Liver (tissue), 9 donors: ENCODE measurements around the gene ERN1. TPM values are rescaled to one million over a fixed set of nuclear protein-coding genes. Genes with fewer than 3 reads are reported as not detected.

Experiments used
- DNase-seq: peaks from one replicate; pipeline ENCODE4 v3.0.0-alpha.2; 2017; ENCODE audit warnings: low spot score
- H3K27ac ChIP-seq, 2 donors: one replicate each; pipeline ENCODE4 v1.7.0; 2013; ENCODE audit warnings: inconsistent platforms in 2 of 2, low read length in 2 of 2, control low read depth in 1 of 2, low read depth in 1 of 2, mild to moderate bottlenecking in 1 of 2
- H3K27me3 ChIP-seq, 4 donors: one replicate each; pipeline versions ENCODE4 v1.6.1 to v1.7.0; 2013; ENCODE audit warnings: low read length in 3 of 4, inconsistent platforms in 1 of 4, mild to moderate bottlenecking in 1 of 4, moderate library complexity in 1 of 4; ENCODE audit not compliant: control insufficient read depth in 4 of 4, insufficient read depth in 4 of 4
- H3K36me3 ChIP-seq, 4 donors: one replicate each; pipeline versions ENCODE4 v1.6.1 to v1.7.0; 2013; ENCODE audit warnings: low read length in 3 of 4, mild to moderate bottlenecking in 3 of 4, low read depth in 1 of 4, moderate library complexity in 1 of 4; ENCODE audit not compliant: control insufficient read depth in 4 of 4, insufficient read depth in 3 of 4
- H3K4me1 ChIP-seq, 4 donors: one replicate each; pipeline versions ENCODE4 v1.6.1 to v1.7.0; 2013; ENCODE audit warnings: low read length in 3 of 4, mild to moderate bottlenecking in 3 of 4, moderate library complexity in 1 of 4; ENCODE audit not compliant: control insufficient read depth in 4 of 4, insufficient read depth in 4 of 4
- H3K4me3 ChIP-seq, 3 donors: one replicate each; pipeline versions ENCODE4 v1.6.1 to v1.7.0; 2013; ENCODE audit warnings: low read length in 3 of 3, control low read depth in 1 of 3, low read depth in 1 of 3, mild to moderate bottlenecking in 1 of 3
- H3K9ac ChIP-seq, 2 donors: one replicate each; pipeline ENCODE4 v1.7.0; 2013; ENCODE audit warnings: low read length in 2 of 2, mild to moderate bottlenecking in 2 of 2, moderate library complexity in 2 of 2, control low read depth in 1 of 2, low read depth in 1 of 2
- H3K9me3 ChIP-seq, 4 donors: one replicate each; pipeline versions ENCODE4 v1.6.1 to v1.7.0; 2013; ENCODE audit warnings: low read length in 3 of 4; ENCODE audit not compliant: control insufficient read depth in 4 of 4
- EGR1 ChIP-seq, 2 donors: IDR thresholded peaks; 2 replicates each; pipeline ENCODE4 v1.6.1; 2016 to 2018; ENCODE audit warnings: antibody characterized with exemption in 2 of 2, low read depth in 2 of 2
- FOXA1 ChIP-seq: IDR thresholded peaks from 2 replicates; pipeline ENCODE4 v1.6.1; 2016; ENCODE audit warnings: antibody characterized with exemption
- FOXA2 ChIP-seq: IDR thresholded peaks from 2 replicates; pipeline ENCODE4 v1.6.1; 2016; ENCODE audit warnings: antibody characterized with exemption
- GABPA ChIP-seq, 2 donors: IDR thresholded peaks in 1 of 2; conservative IDR thresholded peaks in 1 of 2; 2 replicates each; pipeline ENCODE4 v1.6.1; 2016; ENCODE audit warnings: antibody characterized with exemption in 2 of 2, mild to moderate bottlenecking in 1 of 2, moderate library complexity in 1 of 2
- HNF4A ChIP-seq, 2 donors: conservative IDR thresholded peaks; 2 replicates each; pipeline ENCODE4 v1.6.1; 2016; ENCODE audit warnings: antibody characterized with exemption in 2 of 2, mild to moderate bottlenecking in 2 of 2
- HNF4G ChIP-seq: IDR thresholded peaks from 2 replicates; pipeline ENCODE4 v1.6.1; 2016; ENCODE audit warnings: antibody characterized with exemption
- JUND ChIP-seq, 2 donors: IDR thresholded peaks; 2 replicates each; pipeline ENCODE4 v1.6.1; 2016; ENCODE audit warnings: antibody characterized with exemption in 2 of 2
- NR2F2 ChIP-seq: IDR thresholded peaks from 2 replicates; pipeline ENCODE4 v1.6.1; 2016; ENCODE audit warnings: antibody characterized with exemption
- RAD21 ChIP-seq, 2 donors: IDR thresholded peaks; 2 replicates each; pipeline ENCODE4 v1.6.1; 2016; ENCODE audit warnings: antibody characterized with exemption in 2 of 2, mild to moderate bottlenecking in 2 of 2
- RXRA ChIP-seq, 2 donors: IDR thresholded peaks; 2 replicates each; pipeline ENCODE4 v1.6.1; 2017 to 2018; ENCODE audit warnings: antibody characterized with exemption in 2 of 2, mild to moderate bottlenecking in 1 of 2
- SP1 ChIP-seq: IDR thresholded peaks from 2 replicates; pipeline ENCODE4 v1.6.1; 2018; ENCODE audit warnings: antibody characterized with exemption, mild to moderate bottlenecking
- TAF1 ChIP-seq: conservative IDR thresholded peaks from 2 replicates; pipeline ENCODE4 v1.6.1; 2016; ENCODE audit warnings: antibody characterized with exemption, mild to moderate bottlenecking
- YY1 ChIP-seq: IDR thresholded peaks from 2 replicates; pipeline ENCODE4 v1.6.1; 2016; ENCODE audit warnings: antibody characterized with exemption, mild to moderate bottlenecking
- WGBS: extraction: QIAGEN DNeasy Blood & Tissue Kit; methylation state at CpG from one replicate; pipeline ENCODE4 v1.1.7; 2013; 5-methylcytosine and 5-hydroxymethylcytosine counted together
- polyA plus RNA-seq, 2 donors: library from polyadenylated mRNA; stranded (reverse) in 1 of 2; unstranded in 1 of 2; fragments of 200-250 nt in 1 of 2; fragments of >200 nt in 1 of 2; fragmentation: Nextera tagmentation in 1 of 2; extraction: Ambion mirVana in 1 of 2; gene quantifications; one replicate each; pipeline versions ENCODE4 v1.2.1 to v1.2.3, GENCODE V29; 2013 to 2015
- total RNA-seq, 2 donors: library from RNA; depleted of rRNA; stranded (reverse); fragments of >200 nt; gene quantifications; one replicate each; pipeline ENCODE4 v1.2.3, GENCODE V29; 2014
- TF ChIP-seq, protein P1 (sequence below): IDR thresholded peaks from 2 replicates; pipeline ENCODE4 v1.6.1; 2016; ENCODE audit warnings: antibody characterized with exemption, mild to moderate bottlenecking
- TF ChIP-seq, protein P2 (sequence below): IDR thresholded peaks from 2 replicates; pipeline ENCODE4 v1.6.1; 2016; ENCODE audit warnings: antibody characterized with exemption
- TF ChIP-seq, protein P3 (sequence below): IDR thresholded peaks from 2 replicates; pipeline ENCODE4 v1.6.1; 2016; ENCODE audit warnings: antibody characterized with exemption
- TF ChIP-seq, protein P4 (sequence below): fragments of 150-350 bp; IDR thresholded peaks from 2 replicates; pipeline ENCODE4 v1.5.1; 2017; ENCODE audit warnings: improper control_type of control experiment, low read depth, low read length; ENCODE audit not compliant: missing input control
- donor health status: healthy.
- donor health status: healthy.
- donor health status: healthy.
- donor health status: healthy.
- donor health status: healthy.

Gene ERN1
- total and polyA plus RNA-seq, 4 donors = 6.3 to 35.1 (median 14.9) TPM

DNA sequence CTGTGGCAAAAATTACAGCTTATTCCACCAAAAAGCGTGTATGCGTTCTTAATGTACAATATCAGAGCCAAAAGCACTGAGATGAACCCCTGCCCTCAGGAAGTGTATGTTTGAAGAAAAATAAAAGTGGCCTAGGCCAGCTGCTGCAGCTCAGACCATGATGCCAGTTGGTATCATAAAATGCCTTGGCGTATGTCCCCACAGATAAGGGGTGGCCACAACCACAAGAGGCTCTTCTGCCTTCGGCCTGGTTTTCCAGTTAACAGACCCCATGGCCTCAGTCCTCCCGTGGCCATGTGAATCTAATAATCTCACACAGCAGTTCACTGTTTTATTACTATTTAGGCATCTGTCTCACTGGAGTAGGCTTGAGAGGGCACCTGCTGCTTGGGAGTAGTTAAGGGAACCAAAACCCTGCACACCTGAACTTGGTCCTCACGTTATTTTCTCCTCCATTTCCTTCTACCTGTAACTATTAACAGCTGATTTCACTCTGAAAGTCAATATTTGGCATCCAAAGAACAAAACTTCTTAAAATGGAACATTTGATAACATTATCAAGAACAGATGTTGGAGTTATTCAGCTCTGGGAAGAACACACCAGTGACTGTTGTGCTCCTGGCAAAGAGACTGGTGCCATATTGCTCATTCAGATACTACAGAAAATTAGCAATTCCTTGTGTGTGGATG, 34.8 kb upstream of the ERN1 start (continued):
- TF ChIP-seq, protein P1, sequence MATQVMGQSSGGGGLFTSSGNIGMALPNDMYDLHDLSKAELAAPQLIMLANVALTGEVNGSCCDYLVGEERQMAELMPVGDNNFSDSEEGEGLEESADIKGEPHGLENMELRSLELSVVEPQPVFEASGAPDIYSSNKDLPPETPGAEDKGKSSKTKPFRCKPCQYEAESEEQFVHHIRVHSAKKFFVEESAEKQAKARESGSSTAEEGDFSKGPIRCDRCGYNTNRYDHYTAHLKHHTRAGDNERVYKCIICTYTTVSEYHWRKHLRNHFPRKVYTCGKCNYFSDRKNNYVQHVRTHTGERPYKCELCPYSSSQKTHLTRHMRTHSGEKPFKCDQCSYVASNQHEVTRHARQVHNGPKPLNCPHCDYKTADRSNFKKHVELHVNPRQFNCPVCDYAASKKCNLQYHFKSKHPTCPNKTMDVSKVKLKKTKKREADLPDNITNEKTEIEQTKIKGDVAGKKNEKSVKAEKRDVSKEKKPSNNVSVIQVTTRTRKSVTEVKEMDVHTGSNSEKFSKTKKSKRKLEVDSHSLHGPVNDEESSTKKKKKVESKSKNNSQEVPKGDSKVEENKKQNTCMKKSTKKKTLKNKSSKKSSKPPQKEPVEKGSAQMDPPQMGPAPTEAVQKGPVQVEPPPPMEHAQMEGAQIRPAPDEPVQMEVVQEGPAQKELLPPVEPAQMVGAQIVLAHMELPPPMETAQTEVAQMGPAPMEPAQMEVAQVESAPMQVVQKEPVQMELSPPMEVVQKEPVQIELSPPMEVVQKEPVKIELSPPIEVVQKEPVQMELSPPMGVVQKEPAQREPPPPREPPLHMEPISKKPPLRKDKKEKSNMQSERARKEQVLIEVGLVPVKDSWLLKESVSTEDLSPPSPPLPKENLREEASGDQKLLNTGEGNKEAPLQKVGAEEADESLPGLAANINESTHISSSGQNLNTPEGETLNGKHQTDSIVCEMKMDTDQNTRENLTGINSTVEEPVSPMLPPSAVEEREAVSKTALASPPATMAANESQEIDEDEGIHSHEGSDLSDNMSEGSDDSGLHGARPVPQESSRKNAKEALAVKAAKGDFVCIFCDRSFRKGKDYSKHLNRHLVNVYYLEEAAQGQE = no peak
- TF ChIP-seq EGR1 (IDR thresholded peaks at IDR 0.05; ENCODE audit: low read depth in 2 of 2) (no peak), NR2F2 (no peak), FOXA2 (no peak), JUND (IDR thresholded peaks at IDR 0.05) (no peak), FOXA1 (no peak)

DNA sequence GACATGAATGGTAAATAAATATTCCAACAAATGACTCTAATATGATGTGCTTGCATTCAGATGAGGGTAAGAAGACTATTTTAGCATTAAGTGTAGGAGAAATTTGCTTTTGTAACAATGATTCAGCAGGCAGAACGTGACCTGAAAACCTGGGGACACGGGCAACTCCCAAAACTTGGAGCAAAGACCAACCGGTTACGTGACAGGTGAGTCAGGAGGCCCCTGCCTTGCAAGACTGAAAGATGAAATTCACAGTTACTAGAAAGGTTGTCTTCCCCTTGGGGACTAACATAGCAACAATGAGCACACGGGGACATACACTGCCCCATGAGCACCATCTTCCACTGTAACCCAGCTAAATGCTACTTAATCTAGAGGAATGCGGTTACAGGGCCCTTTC, 33.5 kb upstream of the ERN1 start:
- Histone ChIP-seq H3K4me1 (peaks cover 0 to 4% (median under 1%) of the 10 kb centered on the region in 4 donors), H3K27me3 (no peaks in the 10 kb centered on the region), H3K9me3 (no peaks in the 10 kb centered on the region), H3K9ac (no peak overlapping the region), H3K36me3 (peaks cover 0 to 10% (median 8%) of the 10 kb centered on the region in 4 donors), H3K4me3 (no peak overlapping the region), H3K27ac (no peak overlapping the region)
- TF ChIP-seq, protein P2, sequence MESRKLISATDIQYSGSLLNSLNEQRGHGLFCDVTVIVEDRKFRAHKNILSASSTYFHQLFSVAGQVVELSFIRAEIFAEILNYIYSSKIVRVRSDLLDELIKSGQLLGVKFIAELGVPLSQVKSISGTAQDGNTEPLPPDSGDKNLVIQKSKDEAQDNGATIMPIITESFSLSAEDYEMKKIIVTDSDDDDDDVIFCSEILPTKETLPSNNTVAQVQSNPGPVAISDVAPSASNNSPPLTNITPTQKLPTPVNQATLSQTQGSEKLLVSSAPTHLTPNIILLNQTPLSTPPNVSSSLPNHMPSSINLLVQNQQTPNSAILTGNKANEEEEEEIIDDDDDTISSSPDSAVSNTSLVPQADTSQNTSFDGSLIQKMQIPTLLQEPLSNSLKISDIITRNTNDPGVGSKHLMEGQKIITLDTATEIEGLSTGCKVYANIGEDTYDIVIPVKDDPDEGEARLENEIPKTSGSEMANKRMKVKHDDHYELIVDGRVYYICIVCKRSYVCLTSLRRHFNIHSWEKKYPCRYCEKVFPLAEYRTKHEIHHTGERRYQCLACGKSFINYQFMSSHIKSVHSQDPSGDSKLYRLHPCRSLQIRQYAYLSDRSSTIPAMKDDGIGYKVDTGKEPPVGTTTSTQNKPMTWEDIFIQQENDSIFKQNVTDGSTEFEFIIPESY = no peak
- TF ChIP-seq RAD21 (IDR thresholded peaks at IDR 0.05) (no peak), FOXA1 (no peak), HNF4A (conservative IDR thresholded peaks at IDR 0.05) (no peak), HNF4G (no peak), JUND (IDR thresholded peaks at IDR 0.05) (no peak), GABPA (IDR thresholded peaks at IDR 0.05 in 1 of 2, conservative IDR thresholded peaks at IDR 0.05 in 1 of 2) (no peak), NR2F2 (no peak), YY1 (no peak), TAF1 (no peak), RXRA (IDR thresholded peaks at IDR 0.05) (no peak), EGR1 (IDR thresholded peaks at IDR 0.05; ENCODE audit: low read depth in 2 of 2) (no peak), FOXA2 (no peak), SP1 (no peak)
- TF ChIP-seq, protein P3, sequence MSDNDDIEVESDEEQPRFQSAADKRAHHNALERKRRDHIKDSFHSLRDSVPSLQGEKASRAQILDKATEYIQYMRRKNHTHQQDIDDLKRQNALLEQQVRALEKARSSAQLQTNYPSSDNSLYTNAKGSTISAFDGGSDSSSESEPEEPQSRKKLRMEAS = no peak
- TF ChIP-seq, protein P1 = no peak
- TF ChIP-seq, protein P4, sequence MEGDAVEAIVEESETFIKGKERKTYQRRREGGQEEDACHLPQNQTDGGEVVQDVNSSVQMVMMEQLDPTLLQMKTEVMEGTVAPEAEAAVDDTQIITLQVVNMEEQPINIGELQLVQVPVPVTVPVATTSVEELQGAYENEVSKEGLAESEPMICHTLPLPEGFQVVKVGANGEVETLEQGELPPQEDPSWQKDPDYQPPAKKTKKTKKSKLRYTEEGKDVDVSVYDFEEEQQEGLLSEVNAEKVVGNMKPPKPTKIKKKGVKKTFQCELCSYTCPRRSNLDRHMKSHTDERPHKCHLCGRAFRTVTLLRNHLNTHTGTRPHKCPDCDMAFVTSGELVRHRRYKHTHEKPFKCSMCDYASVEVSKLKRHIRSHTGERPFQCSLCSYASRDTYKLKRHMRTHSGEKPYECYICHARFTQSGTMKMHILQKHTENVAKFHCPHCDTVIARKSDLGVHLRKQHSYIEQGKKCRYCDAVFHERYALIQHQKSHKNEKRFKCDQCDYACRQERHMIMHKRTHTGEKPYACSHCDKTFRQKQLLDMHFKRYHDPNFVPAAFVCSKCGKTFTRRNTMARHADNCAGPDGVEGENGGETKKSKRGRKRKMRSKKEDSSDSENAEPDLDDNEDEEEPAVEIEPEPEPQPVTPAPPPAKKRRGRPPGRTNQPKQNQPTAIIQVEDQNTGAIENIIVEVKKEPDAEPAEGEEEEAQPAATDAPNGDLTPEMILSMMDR = no peak
- DNase-seq = no peak
- 95% methylated on average over 6 of the region's 6 CpGs for WGBS
